ENCODE results near the gene CLIC4. TPM values are rescaled to one million over a fixed set of nuclear protein-coding genes. Genes with fewer than 3 reads are reported as not detected.

Gene CLIC4
- total RNA-seq, 1 donor from 2014 or later = 121 TPM

DNA sequence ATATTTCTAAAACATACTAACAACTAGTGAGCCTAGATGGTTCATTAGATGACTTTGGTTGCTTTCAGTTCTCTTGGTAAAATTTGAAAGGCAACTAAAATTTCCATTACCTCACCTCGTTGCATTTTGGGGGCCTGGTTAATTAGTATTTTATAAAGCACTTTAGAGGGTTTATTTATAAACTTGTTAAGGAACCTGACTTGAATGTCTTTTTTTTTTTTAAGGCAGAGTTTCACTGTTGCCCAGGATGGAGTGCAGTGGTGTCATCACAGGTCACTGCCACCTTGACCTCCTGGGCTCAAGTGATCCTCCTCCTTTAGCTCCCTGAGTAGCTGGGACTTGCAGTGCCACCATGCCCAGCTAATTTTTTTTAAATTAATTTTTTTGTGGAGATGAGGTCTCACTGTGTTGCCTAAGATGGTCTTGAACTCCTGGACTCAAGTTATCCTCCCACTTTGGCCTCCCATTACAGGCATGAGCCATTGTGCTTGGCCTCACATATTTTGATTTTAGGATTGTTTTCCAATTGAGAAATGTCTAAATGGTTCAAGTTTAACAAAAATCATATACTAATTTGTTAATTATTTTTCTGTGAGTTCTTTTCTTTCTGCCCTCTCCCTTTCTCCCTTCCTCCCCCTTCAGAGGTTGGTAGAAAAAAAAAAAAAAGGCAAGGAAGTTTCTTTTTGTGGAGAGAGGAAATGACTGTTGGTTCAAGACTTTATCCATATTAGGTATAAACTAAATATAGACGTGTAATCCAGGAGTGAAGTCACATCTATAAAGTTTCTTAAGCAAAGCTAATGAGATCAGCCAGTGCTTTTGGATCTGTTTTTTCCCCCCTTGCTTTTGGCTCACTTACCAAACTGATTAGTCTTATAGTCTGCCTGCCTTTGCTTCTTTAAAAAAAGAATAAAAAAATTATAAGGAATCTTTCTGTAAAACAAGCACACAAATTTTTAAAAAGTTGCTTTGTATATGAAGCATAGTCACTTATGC lies 24.7 kb downstream of the CLIC4 start:
- Mint-ChIP-seq H3K36me3 (ENCODE audit: unreplicated experiment) (no peaks in the 10 kb centered on the region), H3K27me3 (ENCODE audit: unreplicated experiment) (no peaks in the 10 kb centered on the region), H3K4me1 (ENCODE audit: low read depth, unreplicated experiment) (peaks cover 2% of the 10 kb centered on the region), H3K9me3 (ENCODE audit: unreplicated experiment) (no peaks in the 10 kb centered on the region), H3K27ac (ENCODE audit: unreplicated experiment) (no peak overlapping the region), H3K4me3 (ENCODE audit: unreplicated experiment) (no peak overlapping the region)
- TF ChIP-seq, protein P1, sequence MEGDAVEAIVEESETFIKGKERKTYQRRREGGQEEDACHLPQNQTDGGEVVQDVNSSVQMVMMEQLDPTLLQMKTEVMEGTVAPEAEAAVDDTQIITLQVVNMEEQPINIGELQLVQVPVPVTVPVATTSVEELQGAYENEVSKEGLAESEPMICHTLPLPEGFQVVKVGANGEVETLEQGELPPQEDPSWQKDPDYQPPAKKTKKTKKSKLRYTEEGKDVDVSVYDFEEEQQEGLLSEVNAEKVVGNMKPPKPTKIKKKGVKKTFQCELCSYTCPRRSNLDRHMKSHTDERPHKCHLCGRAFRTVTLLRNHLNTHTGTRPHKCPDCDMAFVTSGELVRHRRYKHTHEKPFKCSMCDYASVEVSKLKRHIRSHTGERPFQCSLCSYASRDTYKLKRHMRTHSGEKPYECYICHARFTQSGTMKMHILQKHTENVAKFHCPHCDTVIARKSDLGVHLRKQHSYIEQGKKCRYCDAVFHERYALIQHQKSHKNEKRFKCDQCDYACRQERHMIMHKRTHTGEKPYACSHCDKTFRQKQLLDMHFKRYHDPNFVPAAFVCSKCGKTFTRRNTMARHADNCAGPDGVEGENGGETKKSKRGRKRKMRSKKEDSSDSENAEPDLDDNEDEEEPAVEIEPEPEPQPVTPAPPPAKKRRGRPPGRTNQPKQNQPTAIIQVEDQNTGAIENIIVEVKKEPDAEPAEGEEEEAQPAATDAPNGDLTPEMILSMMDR (IDR thresholded peaks at IDR 0.05; ENCODE audit: partially characterized antibody, unreplicated experiment) = no peak
- no peak for DNase-seq

DNA sequence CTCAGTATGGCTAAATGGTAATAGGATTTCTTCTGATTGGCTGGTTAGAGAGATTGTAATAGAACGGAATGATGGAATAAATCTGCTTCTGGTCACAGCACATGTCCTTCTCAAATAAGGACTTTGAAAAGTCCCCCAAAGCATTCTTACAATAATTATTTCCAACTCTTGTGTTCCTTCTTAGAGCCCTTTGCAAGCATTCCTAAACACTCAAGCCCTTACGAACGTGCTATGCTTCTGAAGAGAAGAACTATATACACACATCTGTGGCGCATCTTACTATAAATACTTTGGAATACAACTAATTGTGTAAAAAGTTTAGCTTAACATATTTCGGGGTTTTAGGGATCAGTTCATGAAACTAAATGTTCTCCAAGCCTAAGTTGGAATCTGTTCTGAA lies 25.6 kb downstream of the CLIC4 start:
- Mint-ChIP-seq H3K27ac (ENCODE audit: unreplicated experiment) (no peak overlapping the region), H3K4me1 (ENCODE audit: low read depth, unreplicated experiment) (peaks cover 2% of the 10 kb centered on the region), H3K4me3 (ENCODE audit: unreplicated experiment) (no peak overlapping the region), H3K27me3 (ENCODE audit: unreplicated experiment) (no peaks in the 10 kb centered on the region), H3K36me3 (ENCODE audit: unreplicated experiment) (no peaks in the 10 kb centered on the region), H3K9me3 (ENCODE audit: unreplicated experiment) (no peaks in the 10 kb centered on the region)
- DNase-seq = no peak
- TF ChIP-seq, protein P1 (IDR thresholded peaks at IDR 0.05; ENCODE audit: partially characterized antibody, unreplicated experiment) = no peak

DNA sequence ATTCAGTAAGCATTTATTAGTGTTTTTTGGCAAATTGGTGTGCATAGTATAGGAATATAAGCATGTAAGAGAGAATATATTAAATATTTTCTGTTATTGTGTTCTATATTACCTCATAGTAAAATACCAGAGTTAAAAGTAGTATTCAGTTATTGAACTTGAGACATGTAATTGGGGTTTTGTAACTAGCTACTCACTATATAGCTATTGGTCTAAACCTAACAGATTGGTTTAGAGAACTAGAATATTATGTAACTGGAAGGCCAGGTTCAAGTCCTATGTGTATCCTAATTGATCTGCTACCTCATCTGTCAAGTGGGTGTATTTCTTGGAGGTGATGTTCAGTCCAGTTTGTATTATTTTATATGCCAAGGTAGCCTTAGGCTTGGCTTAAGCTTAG lies 26.3 kb downstream of the CLIC4 start:
- DNase-seq = no peak
- Mint-ChIP-seq H3K4me1 (ENCODE audit: low read depth, unreplicated experiment) (peaks cover 2% of the 10 kb centered on the region), H3K4me3 (ENCODE audit: unreplicated experiment) (no peak overlapping the region), H3K36me3 (ENCODE audit: unreplicated experiment) (no peaks in the 10 kb centered on the region), H3K9me3 (ENCODE audit: unreplicated experiment) (no peaks in the 10 kb centered on the region), H3K27me3 (ENCODE audit: unreplicated experiment) (no peaks in the 10 kb centered on the region), H3K27ac (ENCODE audit: unreplicated experiment) (no peak overlapping the region)
- TF ChIP-seq, protein P1 (IDR thresholded peaks at IDR 0.05; ENCODE audit: partially characterized antibody, unreplicated experiment) = no peak

DNA sequence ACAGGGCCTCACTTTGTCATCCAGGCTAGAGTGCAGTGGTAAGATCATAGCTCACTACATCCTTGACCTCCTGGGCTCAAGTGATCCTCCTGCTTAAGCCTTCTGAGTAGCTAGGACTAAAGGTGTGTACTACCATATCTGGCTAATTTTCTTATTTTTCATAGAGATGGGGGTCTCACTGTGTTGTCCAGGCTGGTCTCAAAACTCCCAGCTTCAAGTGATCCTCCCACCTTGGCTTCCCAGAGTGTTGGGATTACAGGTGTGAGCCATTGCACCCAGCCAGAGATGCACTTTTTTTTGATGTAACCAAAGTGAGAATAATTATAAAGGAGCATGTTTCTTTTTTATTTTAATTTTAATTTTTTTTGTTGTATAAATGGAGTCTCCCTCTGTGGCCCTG lies 28.4 kb downstream of the CLIC4 start:
- no peak for DNase-seq
- Mint-ChIP-seq H3K4me3 (ENCODE audit: unreplicated experiment) (no peak overlapping the region), H3K4me1 (ENCODE audit: low read depth, unreplicated experiment) (peaks cover 2% of the 10 kb centered on the region)

More for the DNA sequence above, 28.4 kb downstream of the CLIC4 start:
- Mint-ChIP-seq H3K27me3 (ENCODE audit: unreplicated experiment) (no peaks in the 10 kb centered on the region), H3K36me3 (ENCODE audit: unreplicated experiment) (no peaks in the 10 kb centered on the region), H3K27ac (ENCODE audit: unreplicated experiment) (no peak overlapping the region), H3K9me3 (ENCODE audit: unreplicated experiment) (no peaks in the 10 kb centered on the region)
- TF ChIP-seq, protein P1 (IDR thresholded peaks at IDR 0.05; ENCODE audit: partially characterized antibody, unreplicated experiment) = no peak

All from glutamatergic neuron (in vitro differentiated cells).